GM19397 (cell line): ENCODE results near the gene MYO18B.
"Not testable (repeated sequence)": the region's sequence is repeated elsewhere in the genome, so short reads cannot be mapped to it uniquely, and the experiment has no call there.

Experiments used
- ATAC-seq: cut with Tn5 transposase; IDR thresholded peaks from one replicate; pipeline ENCODE4 v1.9.1; 2021; ENCODE audit warnings: mild to moderate bottlenecking, moderate library complexity; ENCODE audit not compliant: unreplicated experiment

MYO18B gene

GRCh38 chr22:25741692-25742626 lies at the start of gene MYO18B:
MYO18B (plus strand) TSS chr22:25742188; CDS start chr22:25761093, 18,905 bp downstream.
- no peak for ATAC-seq

- ATAC-seq: no peak
These were observed 49.4 kb upstream of the MYO18B start for GRCh38 chr22:25692397-25693267.

- ATAC-seq: no peak
These were observed 48.8 kb upstream of the MYO18B start for GRCh38 chr22:25693268-25693565.

GRCh38 chr22:25694196-25694907 lies 47.6 kb upstream of the MYO18B start:
- ATAC-seq: no peak

GRCh38 chr22:25695146-25695545 lies 46.8 kb upstream of the MYO18B start:
- no peak for ATAC-seq

- ATAC-seq: no peak
These were observed 45.2 kb upstream of the MYO18B start for GRCh38 chr22:25696763-25697162.

- no peak for ATAC-seq
These were observed 44.8 kb upstream of the MYO18B start for GRCh38 chr22:25697181-25697664.

GRCh38 chr22:25697978-25698377 lies 44.0 kb upstream of the MYO18B start:
- no peak for ATAC-seq

- ATAC-seq: no peak
These were observed 43.5 kb upstream of the MYO18B start for GRCh38 chr22:25698461-25698860.

GRCh38 chr22:25698978-25699377 lies 43.0 kb upstream of the MYO18B start:
- ATAC-seq: no peak

- no peak for ATAC-seq
These were observed 40.8 kb upstream of the MYO18B start for GRCh38 chr22:25701056-25701780.

GRCh38 chr22:25702040-25702439 lies 39.9 kb upstream of the MYO18B start:
- no peak for ATAC-seq

GRCh38 chr22:25702571-25703167 lies 39.3 kb upstream of the MYO18B start:
- no peak for ATAC-seq

GRCh38 chr22:25704701-25705100 lies 37.3 kb upstream of the MYO18B start:
- no peak for ATAC-seq

GRCh38 chr22:25706197-25706596 lies 35.8 kb upstream of the MYO18B start:
- ATAC-seq: no peak

- ATAC-seq: not testable (repeated sequence)
These were observed 33.6 kb upstream of the MYO18B start for GRCh38 chr22:25708430-25708829.

- ATAC-seq: no peak
These were observed 32.2 kb upstream of the MYO18B start for GRCh38 chr22:25709758-25710157.

GRCh38 chr22:25710501-25710900 lies 31.5 kb upstream of the MYO18B start:
- ATAC-seq: no peak

- ATAC-seq: no peak
These were observed 30.5 kb upstream of the MYO18B start for GRCh38 chr22:25711491-25711890.
